Stimulated activated CD8-positive, alpha-beta memory T cell treated with anti-CD3 and anti-CD28 coated beads, Interleukin-15, amount 100 ng/mL, for 1 hour (primary cell): Measurements from ENCODE around the gene SH2B2.
"Not testable (repeated sequence)": the region's sequence is repeated elsewhere in the genome, so short reads cannot be mapped to it uniquely, and the experiment has no call there.

Experiments used
- DNase-seq: peaks from one replicate; pipeline ENCODE4 v3.0.0-alpha.2; 2020; ENCODE audit warnings: low read depth

Gene SH2B2

DNA sequence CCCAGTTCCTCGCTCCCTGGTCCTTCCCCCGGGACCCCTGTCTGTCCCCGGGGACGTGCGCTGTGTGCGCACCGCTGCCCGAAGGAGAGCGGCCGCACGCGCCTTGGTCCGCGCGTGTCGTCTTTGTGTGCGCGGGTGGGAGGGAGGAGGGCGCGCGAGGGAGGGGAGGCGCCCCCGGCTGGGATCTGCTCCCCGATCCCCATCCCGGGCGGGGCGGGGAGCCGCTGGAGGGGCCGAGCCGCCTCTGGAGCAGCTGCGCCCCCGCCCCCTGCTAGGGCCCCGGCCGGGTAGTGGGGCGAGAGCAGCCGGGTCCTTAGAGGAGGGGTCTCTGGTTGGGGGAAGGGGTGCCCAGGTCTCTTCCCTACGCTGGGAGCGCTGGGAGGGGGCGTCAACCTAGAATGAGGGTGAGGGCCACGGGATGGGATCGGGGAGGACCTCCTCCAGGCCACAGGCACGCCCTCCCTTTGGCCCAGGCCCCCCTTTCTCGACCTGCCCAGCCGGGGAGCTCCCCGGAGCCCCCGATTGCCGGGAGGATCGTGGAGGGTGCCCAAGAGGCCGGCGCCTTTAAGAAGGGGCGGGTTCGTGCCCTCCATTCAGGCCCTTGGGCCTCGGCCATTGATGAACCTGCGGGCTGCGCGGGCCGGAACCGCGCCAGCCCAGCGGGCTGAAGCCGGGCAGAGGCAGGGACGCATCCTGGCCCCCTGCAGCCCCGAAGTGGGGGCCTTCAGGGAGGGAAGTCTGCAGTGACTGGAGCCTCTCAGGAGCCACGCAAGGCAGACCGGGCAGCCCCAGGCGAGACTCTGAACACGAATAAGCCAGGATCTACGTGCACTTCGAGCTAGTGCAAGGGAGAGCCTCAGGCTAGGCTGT lies 678 bp downstream of the SH2B2 start:
- no peak for DNase-seq

DNA sequence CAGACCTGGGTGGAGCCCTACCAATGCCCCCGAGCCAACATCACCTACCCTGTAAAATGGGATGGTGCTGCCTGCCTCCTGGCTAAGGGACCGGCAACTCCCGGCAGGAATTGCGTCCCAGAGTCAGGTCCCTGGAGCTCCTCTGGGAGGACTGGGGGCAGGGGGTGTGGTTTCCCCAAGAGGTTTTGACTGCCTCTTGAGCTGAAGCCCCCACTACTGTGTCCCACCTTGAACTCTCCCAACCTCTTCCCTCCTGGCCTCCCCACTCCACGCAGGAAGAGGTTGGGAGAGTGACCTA lies 1.3 kb downstream of the SH2B2 start:
- DNase-seq, result no peak

DNA sequence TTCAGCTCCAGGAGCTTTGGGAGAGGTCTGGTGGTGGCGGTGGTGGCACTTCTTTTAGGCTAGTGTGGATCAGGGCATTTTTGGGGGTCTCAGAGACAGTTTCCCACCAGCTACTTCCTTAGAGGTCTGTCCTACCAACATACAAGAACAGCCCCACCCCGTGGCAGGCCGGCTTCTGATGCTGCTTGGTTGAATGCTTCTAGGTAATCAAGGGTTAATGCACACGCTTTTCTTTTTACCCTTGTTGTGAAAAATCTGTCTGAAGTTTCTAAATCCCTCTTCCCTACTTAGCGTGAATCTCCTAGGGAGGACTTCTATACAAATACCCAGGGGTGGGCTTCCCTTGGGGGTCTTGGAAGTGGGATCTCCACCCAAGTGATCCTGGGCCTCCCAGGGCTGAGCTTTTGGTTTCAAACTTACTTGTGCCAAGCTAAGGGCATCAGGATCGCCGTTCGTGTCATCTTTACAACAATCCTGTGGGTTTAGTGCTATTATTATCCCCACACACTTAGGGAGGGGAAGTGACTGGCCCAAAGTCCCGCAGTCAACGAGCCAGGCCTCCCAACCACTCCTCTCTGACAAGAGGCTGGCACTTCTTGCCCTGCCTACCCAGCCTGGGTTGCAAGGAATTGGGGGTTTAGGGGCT lies 1.7 kb downstream of the SH2B2 start:
- no peak for DNase-seq

DNA sequence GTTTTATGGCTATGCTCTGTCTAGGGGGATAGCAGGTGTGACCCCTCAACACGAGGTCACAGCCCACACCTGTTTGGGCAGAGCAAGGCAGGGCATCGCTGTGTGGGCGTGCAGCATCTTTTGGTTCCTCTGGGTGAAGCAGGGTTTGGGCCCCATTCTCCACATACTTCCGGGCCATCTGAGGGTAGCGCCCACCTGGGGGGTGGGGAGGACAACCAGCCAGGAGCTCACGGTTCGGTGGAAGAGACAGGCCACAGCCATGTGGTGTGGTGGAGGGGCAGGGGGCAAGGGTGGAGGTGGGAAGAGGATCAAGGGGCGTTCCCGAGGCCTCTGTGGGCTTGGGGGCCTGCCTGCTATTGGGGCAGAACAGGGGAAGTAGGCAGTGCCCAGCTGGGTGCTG lies 2.4 kb downstream of the SH2B2 start:
- DNase-seq, result no peak

DNA sequence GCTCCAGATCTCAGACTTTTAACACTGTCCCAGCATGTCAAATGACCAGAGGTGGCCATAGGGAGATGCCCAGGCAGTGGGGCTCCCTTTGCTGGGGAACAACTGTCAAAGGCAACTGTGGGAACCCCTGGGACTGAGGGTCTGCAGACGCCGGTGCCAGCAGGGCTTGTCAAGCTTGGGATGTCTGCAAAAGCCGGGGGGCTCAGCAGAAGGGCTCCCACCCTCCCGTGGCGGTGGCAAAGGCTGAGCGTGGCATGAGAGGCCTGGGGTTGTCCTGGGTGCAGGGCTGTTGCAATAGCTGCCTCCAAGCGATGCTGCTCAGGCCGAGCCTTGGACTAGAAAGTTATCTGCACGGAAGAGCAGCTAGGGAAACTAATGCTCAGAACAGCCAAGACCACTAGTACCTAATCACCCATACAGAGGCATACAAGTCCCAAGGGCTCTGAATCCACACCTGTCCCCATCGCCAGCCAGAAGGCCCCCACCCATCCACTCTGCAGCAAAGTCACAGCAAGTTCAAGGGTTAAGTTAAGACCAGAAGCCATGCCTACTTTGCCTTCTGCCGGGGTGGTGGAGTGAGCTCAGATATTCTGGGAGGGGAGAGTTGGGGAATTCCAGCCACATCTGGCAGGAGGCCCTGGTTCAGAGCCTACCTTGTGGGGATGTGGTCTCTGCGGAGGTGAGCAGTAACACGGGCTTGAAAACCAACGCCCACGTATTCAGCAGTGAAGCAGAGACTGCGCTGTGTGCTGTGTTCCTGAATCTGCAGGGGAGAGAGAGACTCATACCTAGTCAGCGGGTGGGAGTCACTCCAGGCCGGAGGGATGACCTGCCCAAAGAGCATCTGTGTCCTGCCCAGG lies 4.6 kb downstream of the SH2B2 start:
- no peak for DNase-seq

DNA sequence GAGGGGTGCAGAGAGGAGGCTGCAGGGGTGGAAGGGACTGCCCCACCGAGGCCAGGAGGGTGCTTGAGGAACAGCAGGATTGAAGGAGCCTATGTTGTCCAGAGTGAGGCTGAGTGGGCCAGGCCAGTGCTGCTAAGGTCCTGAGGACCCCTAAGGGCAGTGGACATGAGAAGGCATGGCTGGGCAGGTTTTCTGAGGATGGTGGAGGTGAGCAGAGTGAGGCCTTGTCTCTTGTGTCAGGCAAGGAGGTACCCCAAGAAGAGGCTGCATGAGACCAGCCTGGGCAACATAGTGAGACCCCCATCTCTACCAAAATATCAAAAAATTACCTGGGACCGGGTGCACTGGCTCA lies 5.2 kb downstream of the SH2B2 start:
- DNase-seq, result no peak

DNA sequence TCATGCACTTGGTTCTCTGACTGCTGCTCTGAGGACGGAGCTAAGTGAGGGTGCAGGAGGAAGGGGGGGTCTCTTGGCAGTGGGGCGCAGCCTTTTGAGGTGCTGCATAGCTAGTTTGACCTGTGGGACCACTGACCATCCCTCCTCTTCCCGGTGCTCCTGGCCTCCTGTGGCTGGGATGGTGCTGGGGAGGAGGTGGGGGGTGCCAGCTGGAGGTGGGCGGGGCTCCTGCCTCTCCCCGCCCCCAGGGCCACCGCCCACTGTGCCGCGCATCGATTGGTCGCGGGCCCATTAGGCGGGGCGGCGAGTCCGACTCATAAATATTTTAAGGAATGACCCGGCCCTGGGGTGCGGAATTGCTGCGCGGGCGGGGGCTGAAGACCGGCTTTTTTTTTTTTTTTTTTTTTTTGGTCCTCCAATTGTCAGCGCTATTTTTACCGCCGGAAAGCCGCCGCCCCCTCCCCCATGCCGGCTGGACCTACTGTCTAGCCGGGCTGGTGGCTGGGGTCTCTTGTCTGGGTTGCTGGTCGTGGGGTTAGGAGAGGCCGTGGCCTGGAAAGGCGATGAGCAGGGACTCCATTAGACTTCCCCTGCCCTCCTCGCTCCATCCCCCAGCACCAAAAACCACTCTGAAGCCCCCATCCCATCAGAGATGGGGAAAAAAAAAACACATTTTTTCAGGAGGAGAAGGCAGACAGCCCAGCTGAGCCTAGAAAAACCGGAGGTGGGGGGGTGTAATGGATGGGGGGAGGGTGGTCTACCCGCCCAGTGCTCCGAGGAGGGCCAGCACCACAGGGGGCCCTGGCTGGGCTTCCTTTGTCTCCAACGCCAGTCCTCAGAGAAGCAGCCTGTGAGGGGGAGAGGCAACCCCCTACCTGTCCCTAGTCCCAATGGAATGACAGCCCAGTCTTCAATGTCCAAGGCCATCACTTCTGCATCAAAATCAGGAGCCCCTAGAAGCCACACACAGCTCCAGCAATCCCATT lies 6.4 kb downstream of the SH2B2 start:
- DNase-seq, result no peak

DNA sequence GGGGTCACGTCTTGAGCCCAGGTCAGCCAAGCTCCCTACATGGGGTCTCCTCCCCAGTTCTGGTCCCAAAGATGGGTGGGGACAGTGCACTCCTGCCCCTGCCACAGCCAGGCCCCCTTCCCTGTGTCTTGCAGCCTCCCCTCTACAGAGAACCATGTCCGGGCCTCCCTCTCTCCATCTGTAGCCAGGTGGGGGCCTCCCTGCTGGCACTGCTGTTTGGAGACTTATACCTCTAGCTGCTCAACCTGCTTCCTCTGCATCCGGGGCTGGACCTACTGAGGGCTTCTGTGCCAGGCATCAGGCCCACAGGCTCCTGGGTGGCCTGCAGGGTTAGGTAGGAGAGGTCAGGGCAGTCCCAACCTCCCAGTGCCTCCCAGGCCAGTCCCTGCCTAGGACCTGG lies 7.9 kb downstream of the SH2B2 start:
- DNase-seq, result no peak

DNA sequence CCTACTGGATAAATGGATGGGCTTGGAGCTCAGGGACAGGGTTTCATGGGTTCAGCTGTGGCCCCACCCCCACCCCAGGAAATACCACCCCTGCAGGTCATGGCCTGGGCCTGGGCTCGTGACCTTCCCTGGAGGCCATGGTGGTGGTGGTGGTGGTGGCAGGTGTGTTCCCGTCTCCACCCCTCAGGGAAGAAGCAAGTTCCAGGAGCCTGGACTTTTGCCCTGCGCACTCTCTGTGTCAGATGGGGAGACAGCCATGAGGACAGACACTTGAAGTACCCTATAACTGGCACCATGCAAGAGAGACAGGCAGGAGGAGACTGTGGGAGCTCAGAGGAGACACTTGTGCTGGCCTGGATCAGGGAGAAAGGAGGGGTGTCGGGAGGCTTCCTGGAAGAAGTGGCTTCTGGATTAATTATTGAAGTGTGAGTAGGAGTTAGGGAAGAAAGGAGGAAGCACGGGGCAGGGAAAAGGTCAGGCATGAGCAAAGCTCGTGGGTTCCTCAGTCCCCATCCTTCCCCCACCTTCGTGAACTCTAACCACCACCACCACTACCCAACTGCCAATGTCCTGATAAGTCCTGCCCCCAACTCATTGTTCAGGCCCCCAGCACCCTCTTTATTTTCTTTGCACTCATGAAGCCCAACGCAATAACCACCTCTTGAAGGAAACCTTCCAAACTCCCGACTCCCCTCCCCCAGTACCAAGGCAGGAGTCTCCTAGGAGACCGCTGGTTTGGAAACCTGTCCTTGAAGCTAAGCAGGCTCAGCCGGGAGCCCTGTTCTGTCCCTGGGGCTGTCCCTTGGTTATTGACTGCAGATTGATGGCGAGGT lies 8.9 kb downstream of the SH2B2 start:
- DNase-seq, result no peak

DNA sequence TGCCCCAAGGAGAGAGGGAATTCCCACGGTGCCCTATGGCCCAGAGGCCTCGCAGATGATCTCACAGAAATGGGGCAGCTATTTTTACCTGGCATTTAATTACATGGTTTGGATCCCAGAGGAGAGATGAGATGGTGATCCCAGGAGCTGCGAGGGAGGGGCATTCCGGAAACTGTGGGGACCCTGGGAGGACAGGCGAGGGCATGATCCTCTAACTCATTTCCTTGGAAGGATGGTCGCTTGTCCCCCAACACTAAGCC lies 9.4 kb downstream of the SH2B2 start:
- DNase-seq, result no peak

DNA sequence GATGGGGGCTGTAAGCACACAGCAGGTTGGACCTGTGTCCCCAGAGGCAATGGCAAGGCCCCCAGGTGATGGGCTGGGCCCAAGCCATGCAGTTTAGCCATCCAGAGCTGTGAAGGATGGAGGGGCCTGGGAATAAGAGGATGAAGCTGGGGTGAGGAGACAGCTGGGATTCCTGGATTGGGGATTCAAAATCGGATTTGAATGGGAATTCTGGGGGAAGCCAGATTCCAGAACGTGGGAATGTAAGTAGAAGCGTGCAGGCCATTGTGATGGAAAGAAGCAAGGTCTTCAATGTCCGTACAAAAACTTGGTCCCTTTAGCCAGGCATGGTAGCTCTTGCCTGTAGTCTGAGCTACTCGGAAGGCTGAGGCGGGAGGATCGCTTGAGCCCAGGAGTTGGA lies 9.8 kb downstream of the SH2B2 start:
- DNase-seq, result no peak

DNA sequence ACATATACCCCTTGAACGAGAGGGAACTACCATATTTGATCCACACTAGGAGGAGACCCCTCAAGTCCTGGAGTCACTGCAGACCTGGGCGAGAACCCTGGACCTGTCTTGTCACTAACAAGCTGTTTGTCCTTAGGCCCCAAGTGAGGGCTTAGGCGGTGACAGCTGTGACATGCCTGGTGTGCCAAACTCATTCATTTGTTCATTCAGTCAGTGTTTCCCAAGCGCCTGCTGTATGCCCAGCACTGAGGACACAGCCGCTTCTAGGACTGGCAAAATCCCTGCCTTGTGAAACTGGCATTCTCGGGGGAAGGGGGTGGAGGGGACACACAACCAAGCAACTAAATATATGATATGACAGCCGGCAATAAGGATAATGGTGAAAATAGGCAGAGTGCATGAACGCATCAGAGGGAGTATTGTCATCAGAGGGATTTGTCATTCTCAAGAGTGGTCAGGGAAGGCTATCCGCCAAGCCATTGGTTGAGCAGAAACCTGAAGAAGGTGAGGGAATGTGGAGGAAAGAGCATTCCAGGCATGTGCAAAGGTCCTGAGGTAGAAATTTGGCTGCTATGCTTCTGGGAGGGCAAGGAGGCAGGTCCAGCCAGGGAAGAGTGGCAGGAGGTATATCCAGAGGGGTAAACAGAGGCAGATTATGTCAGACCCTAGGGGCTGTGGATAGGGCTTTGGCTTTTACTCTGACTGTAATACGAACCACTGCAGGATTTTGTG lies 11.0 kb downstream of the SH2B2 start:
- DNase-seq, result no peak

DNA sequence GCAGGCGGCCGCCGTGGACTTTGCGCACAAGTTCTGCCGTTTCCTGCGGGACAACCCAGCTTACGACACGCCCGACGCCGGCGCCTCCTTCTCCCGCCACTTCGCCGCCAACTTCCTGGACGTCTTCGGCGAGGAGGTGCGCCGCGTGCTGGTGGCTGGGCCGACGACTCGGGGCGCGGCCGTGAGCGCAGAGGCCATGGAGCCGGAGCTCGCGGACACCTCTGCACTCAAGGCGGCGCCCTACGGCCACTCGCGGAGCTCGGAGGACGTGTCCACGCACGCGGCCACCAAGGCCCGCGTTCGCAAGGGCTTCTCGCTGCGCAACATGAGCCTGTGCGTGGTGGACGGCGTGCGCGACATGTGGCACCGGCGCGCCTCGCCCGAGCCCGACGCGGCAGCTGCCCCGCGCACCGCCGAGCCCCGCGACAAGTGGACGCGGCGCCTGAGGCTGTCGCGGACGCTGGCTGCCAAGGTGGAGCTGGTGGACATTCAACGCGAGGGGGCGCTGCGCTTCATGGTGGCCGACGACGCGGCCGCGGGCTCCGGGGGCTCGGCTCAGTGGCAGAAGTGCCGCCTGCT lies 14.1 kb downstream of the SH2B2 start:
- DNase-seq, result no peak

DNA sequence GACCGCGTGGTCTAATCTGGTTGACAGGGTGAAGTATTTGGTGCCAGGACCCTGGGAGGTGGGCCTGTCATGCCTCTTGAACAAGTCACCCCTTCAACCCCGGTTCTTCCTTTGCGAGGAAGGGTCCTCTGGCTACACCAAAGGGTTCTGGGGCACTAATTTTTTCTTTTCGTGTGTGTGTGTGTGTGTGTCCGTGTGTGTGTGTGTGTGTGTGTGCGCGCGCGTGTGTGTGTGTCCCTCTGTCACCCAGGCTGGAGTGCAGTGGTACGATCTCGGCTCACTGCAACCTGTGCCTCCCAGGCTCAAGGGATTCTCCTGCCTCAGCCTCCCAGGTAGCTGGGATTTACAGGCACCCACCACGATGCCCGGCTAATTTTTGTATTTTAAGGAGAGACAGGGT lies 14.7 kb downstream of the SH2B2 start:
- DNase-seq, result not testable (repeated sequence)

DNA sequence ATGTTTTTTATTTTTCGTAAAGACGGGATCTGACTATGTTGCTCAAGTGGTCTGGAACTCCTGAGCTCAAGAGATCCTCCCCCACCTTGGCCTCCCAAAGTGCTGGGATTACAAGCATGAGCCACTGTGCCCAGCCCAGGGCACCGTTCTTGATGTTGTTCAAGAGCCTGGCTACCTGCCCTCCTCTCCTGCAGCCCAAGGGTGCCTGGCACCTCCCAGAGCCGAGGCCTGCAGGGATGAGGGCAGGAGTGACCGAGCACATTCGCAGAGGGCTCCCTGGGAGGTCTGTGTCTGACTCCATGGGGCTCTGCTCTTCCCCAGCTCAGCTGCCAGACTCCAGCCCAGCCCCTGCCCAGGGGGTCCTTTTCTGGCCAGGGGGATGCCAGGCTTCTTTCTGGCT lies 15.4 kb downstream of the SH2B2 start:
- DNase-seq, result no peak

DNA sequence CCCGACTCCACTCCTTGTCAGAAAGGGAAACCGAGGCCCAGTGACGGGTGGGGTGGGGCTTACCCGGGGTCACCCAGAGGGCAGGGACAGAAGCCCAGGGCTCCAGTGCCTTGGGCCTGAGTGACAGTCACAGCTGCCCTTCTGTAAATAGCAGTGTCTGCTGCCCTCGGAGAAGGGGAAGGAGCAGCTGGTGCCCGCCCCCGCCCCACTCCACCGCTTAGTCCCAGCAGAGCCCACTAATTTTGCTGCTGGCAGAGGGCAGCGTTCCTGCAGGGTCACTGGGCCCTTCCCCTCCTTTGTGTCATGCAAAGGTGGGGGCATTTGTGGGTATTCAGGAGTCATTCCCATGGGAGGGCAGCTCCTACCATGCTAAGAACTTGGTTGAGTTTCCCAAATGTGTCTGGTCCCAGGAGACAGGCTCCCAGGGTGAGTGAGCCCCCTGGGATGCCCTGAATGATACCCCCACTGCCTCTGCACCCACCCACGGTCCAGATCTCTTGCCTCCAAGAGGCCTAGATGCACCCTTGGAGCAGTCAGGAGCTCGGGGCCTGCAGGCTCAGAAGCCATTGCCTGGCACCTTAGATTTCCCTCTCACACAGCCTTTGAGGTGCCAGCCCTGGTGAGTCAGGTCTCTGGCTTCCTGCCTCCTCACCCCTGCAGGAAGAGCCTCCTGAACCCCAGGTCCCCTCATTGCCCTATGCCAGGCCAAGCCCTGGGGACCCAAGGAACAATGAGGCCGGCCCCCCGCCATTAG lies 17.2 kb downstream of the SH2B2 start:
- DNase-seq, result no peak

DNA sequence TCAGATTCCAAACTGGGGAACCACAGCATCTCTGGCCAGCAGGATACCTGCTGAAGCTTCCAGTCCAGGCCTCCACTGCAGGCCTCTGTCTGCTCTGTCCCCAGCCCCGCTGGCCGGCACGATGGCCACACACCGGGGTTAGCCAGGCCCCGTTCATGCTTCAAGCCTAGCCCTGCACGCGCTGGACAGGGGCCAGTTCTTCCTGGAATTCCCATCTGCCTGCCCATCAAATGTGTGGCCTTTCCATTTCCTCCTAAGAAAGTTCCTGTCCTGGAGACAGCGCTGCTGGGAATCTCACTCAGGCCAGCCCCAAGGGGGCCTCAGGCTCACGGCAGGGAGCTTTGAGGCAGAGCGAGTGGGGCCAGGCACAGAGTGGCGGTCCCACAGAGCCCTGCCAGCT lies 18.0 kb downstream of the SH2B2 start:
- no peak for DNase-seq

DNA sequence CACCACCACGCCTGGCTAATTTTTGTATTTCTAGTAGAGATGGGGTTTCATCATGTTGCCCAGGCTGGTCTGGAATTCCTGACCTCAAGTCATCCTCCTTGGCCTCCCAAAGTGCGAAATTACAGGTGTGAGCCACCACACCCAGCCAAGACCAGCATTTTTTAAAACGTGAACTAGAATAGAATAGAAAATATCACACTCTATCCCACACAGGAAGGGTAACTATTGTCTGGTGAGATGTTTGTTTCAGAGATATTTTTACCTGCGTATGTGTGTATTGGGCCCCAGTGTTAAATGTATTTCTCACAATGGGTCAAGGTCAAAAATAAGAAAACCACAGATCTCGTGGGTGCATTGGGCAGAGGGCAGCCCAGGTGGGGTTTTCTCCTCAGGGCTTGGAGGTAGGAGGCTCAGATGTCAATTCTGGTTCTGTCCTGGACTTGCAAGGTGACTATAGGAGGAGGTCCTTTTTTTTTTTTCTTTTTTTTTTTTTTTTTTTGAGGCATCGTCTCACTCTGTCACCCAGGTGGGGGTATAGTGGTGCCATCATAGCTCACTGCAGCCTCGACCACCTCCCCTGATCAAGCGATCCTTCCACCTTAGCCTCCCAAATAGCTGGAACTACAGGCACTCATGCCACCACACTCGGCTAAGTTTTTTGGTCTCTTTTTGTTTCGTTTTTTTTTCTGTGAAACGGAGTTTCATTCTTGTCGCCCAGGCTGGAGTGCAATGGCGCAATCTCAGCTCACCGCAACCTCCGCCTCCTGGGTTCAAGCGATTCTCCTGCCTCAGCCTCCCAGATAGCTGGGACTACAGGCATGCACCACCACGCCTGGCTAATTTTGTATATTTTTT lies 19.0 kb downstream of the SH2B2 start:
- DNase-seq, result no peak
